Measurements from ENCODE around the gene ANKRD10.

DNA sequence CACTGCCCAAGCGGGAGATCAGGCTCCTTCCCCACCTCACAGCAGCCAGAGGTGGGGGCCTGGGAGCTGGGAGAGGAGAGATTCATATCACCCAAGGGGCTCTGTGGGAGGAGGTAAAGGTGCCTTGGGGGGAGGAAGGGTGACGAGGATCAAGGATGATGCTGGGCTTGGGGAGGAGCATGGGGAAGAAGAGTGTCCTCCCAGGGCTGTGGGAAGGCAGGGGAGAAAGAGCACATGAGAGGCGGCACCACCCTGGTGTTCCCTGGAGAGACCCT lies 82.7 kb downstream of the ANKRD10 start:
- TF ChIP-seq EZH2 (IDR thresholded peaks at IDR 0.05; ENCODE audit: insufficient read depth, poor library complexity, severe bottlenecking): no peak
- no peak for TF ChIP-seq EZH2phosphoT487 (IDR thresholded peaks at IDR 0.05; ENCODE audit: insufficient read depth, low read depth)
